Neural cell (in vitro differentiated cells): ENCODE measurements around the gene CELA3B. TPM values are rescaled to one million over a fixed set of nuclear protein-coding genes. Genes with fewer than 3 reads are reported as not detected.

ENCODE experiments used
- H2AFZ ChIP-seq: fragments of 200-600, 300-800 bp; sonication (generic), shearing (Covaris generic); 2 replicates; pipeline ENCODE4 v1.6.0; 2014; ENCODE audit warnings: low read depth, mild to moderate bottlenecking, antibody characterized with exemption, low read length, moderate library complexity
- H3F3A ChIP-seq: fragments of 200-600 bp; shearing (Covaris generic); 2 replicates; pipeline ENCODE4 v1.6.1; 2016; ENCODE audit warnings: mild to moderate bottlenecking, moderate library complexity, mixed read lengths, antibody characterized with exemption, low read length; ENCODE audit not compliant: insufficient read depth, poor library complexity, severe bottlenecking
- H3K27ac ChIP-seq: fragments of 200-600, 300-800 bp; sonication (generic), shearing (Covaris generic); 2 replicates; pipeline ENCODE4 v1.5.1; 2014; ENCODE audit warnings: mild to moderate bottlenecking, low read length, moderate library complexity
- H3K27me3 ChIP-seq: fragments of 300-800, 200-600 bp; sonication (generic), shearing (Covaris generic); 2 replicates; pipeline ENCODE4 v1.6.0; 2014; ENCODE audit warnings: mild to moderate bottlenecking, low read depth, low read length, moderate library complexity; ENCODE audit not compliant: insufficient read depth
- H3K36me3 ChIP-seq: fragments of 300-800, 200-600 bp; sonication (generic), shearing (Covaris generic); 2 replicates; pipeline ENCODE4 v1.5.1; 2014; ENCODE audit warnings: mild to moderate bottlenecking, antibody characterized with exemption, low read length, moderate library complexity; ENCODE audit not compliant: insufficient read depth
- H3K4me2 ChIP-seq: fragments of 300-800, 200-600 bp; sonication (generic), shearing (Covaris generic); 2 replicates; pipeline ENCODE4 v1.6.0; 2014; ENCODE audit warnings: mild to moderate bottlenecking, low read length
- H3K4me3 ChIP-seq: fragments of 300-800, 200-600 bp; sonication (generic), shearing (Covaris generic); 2 replicates; pipeline ENCODE4 v1.5.1; 2014; ENCODE audit warnings: mild to moderate bottlenecking, low read length, moderate library complexity
- H3K79me2 ChIP-seq: fragments of 200-600 bp; shearing (Covaris generic); replicated peaks from 2 replicates; pipeline ENCODE4 v1.6.0; 2014; ENCODE audit warnings: mild to moderate bottlenecking, low read length, moderate library complexity; ENCODE audit not compliant: insufficient read depth
- H3K9ac ChIP-seq: fragments of 300-800, 200-600 bp; sonication (generic), shearing (Covaris generic); 2 replicates; pipeline ENCODE4 v1.6.1; 2016; ENCODE audit warnings: mild to moderate bottlenecking, low read length, mixed read lengths
- H3K9me2 ChIP-seq: fragments of 200-600 bp; shearing (Covaris generic); 2 replicates; pipeline ENCODE4 v1.6.1; 2016; ENCODE audit warnings: mild to moderate bottlenecking, low read length, mixed read lengths; ENCODE audit not compliant: insufficient read depth
- H3K9me3 ChIP-seq: fragments of 200-600, 300-800 bp; sonication (generic), shearing (Covaris generic); 2 replicates; pipeline ENCODE4 v1.6.1; 2016; ENCODE audit warnings: mild to moderate bottlenecking, mixed run types, low read length, moderate library complexity, mixed read lengths
- H4K20me1 ChIP-seq: fragments of 200-600 bp; shearing (Covaris generic); 2 replicates; pipeline ENCODE4 v1.6.1; 2016; ENCODE audit warnings: mild to moderate bottlenecking, mixed run types; ENCODE audit not compliant: insufficient read depth
- CTCF ChIP-seq: fragments of 450-650 bp; IDR thresholded peaks from 2 replicates; pipeline ENCODE4 v1.5.1; 2014; ENCODE audit warnings: antibody characterized with exemption, mild to moderate bottlenecking, moderate library complexity; ENCODE audit not compliant: poor library complexity, severe bottlenecking
- EP300 ChIP-seq: fragments of 450-650 bp; conservative IDR thresholded peaks from 2 replicates; pipeline ENCODE4 v1.6.1; 2014; ENCODE audit warnings: antibody characterized with exemption, mild to moderate bottlenecking, moderate library complexity; ENCODE audit not compliant: poor library complexity, severe bottlenecking
- EZH2 ChIP-seq: fragments of 200-600, 300-800 bp; shearing (Covaris generic), sonication (generic); IDR thresholded peaks from 2 replicates; pipeline ENCODE4 v1.6.1; 2014; ENCODE audit warnings: antibody characterized with exemption, low read length, borderline replicate concordance, mild to moderate bottlenecking; ENCODE audit not compliant: insufficient read depth, poor library complexity, severe bottlenecking
- MXI1 ChIP-seq: fragments of 450-650 bp; conservative IDR thresholded peaks from 2 replicates; pipeline ENCODE4 v1.6.1; 2014; ENCODE audit warnings: antibody characterized with exemption, mild to moderate bottlenecking; ENCODE audit not compliant: poor library complexity, severe bottlenecking
- POLR2AphosphoS5 ChIP-seq: IDR thresholded peaks from 2 replicates; pipeline ENCODE4 v1.6.1; 2012
- RAD21 ChIP-seq: fragments of 450-650 bp; conservative IDR thresholded peaks from 2 replicates; pipeline ENCODE4 v1.6.1; 2014; ENCODE audit warnings: antibody characterized with exemption, mild to moderate bottlenecking, moderate library complexity
- REST ChIP-seq: IDR thresholded peaks from 2 replicates; pipeline ENCODE4 v1.6.1; 2012; ENCODE audit warnings: borderline replicate concordance
- SMC3 ChIP-seq: fragments of 450-650 bp; conservative IDR thresholded peaks from 2 replicates; pipeline ENCODE4 v1.6.1; 2014; ENCODE audit warnings: antibody characterized with exemption, mild to moderate bottlenecking, moderate library complexity; ENCODE audit not compliant: poor library complexity
- TAF1 ChIP-seq: IDR thresholded peaks from 2 replicates; pipeline ENCODE4 v1.6.1; 2012; ENCODE audit warnings: low read depth
- polyA plus RNA-seq: library from polyadenylated mRNA; depleted of rRNA; stranded (reverse); fragments of >200 nt; gene quantifications from 2 replicates; pipeline ENCODE4 v1.2.3, GENCODE V29; 2014

Gene CELA3B
- polyA plus RNA-seq, 1 donor from 2014 or later, result not detected

GRCh38 chr1:21955501-21956281 lies 21.1 kb upstream of the CELA3B start:
- Histone ChIP-seq H3K27me3 (no peaks in the 10 kb centered on the region), H3K4me3 (no peak overlapping the region), H2AFZ (no peak overlapping the region), H3K36me3 (no peaks in the 10 kb centered on the region), H3K9ac (no peak overlapping the region), H3K27ac (no peak overlapping the region), H3K79me2 (no peaks in the 10 kb centered on the region), H3K9me3 (no peaks in the 10 kb centered on the region), H3F3A (no peaks in the 10 kb centered on the region), H3K9me2 (no peaks in the 10 kb centered on the region), H3K4me2 (no peak overlapping the region), H4K20me1 (no peaks in the 10 kb centered on the region)
- TF ChIP-seq MXI1 (no peak), RAD21 (no peak), TAF1 (no peak), SMC3 (no peak), CTCF (no peak), EP300 (no peak), EZH2 (no peak), REST (no peak), POLR2AphosphoS5 (no peak)

DNA sequence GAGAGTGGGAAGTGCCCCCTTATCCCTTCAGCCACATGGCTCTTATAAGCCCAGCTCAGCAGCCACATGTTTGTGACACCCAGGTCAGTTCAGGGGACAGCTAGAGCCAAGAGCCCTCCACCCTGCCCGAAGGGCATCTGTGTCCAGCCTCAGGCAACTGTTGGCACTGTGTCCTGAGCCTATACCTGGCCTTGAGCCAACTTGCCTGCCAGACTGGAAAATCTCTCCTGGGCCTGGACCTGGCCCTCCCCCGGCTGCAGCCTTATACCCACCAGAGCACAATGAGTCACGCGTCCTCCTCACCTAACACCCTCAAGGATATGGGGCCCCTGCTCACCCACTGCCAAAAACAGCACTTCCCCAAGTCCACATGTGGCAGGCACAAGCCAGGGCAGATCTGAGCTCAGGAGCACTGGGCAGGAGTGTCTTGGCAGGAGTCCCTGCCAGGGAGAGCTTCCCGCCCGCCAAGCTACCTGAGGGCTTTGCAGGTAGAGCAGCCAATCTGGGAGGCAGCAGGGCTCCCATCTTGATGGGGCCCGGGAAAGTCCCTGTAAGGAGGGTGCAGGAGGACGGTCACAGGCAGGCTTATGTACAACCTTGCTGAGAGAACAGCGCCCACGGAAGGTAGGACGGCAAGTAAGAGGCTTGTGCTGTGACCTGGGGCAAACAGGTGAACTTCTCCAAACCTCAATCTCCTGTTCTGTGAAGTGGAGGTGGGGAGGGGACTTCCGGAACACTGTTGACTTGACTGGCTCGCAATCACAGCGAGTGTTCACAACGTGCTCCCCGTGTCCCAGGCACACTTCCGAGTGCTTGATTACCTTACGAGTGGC lies 19.9 kb upstream of the CELA3B start:
- Histone ChIP-seq H3K9me3 (no peaks in the 10 kb centered on the region), H3K4me3 (no peak overlapping the region), H2AFZ (no peak overlapping the region), H4K20me1 (no peaks in the 10 kb centered on the region), H3K27me3 (no peaks in the 10 kb centered on the region), H3K79me2 (no peaks in the 10 kb centered on the region), H3K9me2 (no peaks in the 10 kb centered on the region), H3K36me3 (no peaks in the 10 kb centered on the region), H3F3A (no peaks in the 10 kb centered on the region), H3K27ac (no peak overlapping the region), H3K9ac (no peak overlapping the region), H3K4me2 (no peak overlapping the region)
- TF ChIP-seq MXI1 (no peak), TAF1 (no peak), EP300 (no peak), EZH2 (no peak), RAD21 (no peak), POLR2AphosphoS5 (no peak)
